DND-41 (cell line): ENCODE results near the gene GPHN.
A peak's percentile ranks its signal among the peaks of the same experiment; 100 is the strongest.

Experiments used
- ATAC-seq: fragments of 200-7000 bp; cut with Tn5 transposase; 3 replicates; pipeline ENCODE4 v1.9.1; 2021; ENCODE audit warnings: low read depth; ENCODE audit not compliant: insufficient read depth
- DNase-seq: peaks from one replicate; pipeline ENCODE4 v3.0.0-alpha.2; 2020
- H2AFZ ChIP-seq: 2 replicates; pipeline ENCODE4 v1.6.0; 2012; ENCODE audit warnings: low read depth, low read length
- H3K27ac ChIP-seq: 2 replicates; pipeline ENCODE4 v1.5.1; 2012; ENCODE audit warnings: low read length, inconsistent platforms
- H3K27me3 ChIP-seq: fragments of 200-600 bp; sonication (generic); 2 replicates; pipeline ENCODE4 v1.6.0; 2012; ENCODE audit warnings: low read length, mild to moderate bottlenecking, inconsistent platforms; ENCODE audit not compliant: insufficient read depth, poor library complexity
- H3K36me3 ChIP-seq: 2 replicates; pipeline ENCODE4 v1.5.1; 2012; ENCODE audit warnings: low read length, inconsistent platforms; ENCODE audit not compliant: insufficient read depth
- H3K4me1 ChIP-seq: 2 replicates; pipeline ENCODE4 v1.5.1; 2012; ENCODE audit warnings: mild to moderate bottlenecking, low read length; ENCODE audit not compliant: insufficient read depth
- H3K4me2 ChIP-seq: 2 replicates; pipeline ENCODE4 v1.6.0; 2012; ENCODE audit warnings: mild to moderate bottlenecking, moderate library complexity, low read length, inconsistent platforms; ENCODE audit not compliant: insufficient read depth
- H3K4me3 ChIP-seq, 2 experiments: fragments of 200-600 bp in 1 of 2; shearing (Covaris generic) in 1 of 2; 2 replicates each; pipeline ENCODE4 v1.5.1; 2012 to 2016; ENCODE audit warnings: inconsistent platforms in 2 of 2, low read length in 2 of 2, mild to moderate bottlenecking in 2 of 2, low read depth in 1 of 2, moderate library complexity in 1 of 2
- H3K79me2 ChIP-seq: 2 replicates; pipeline ENCODE4 v1.6.0; 2012; ENCODE audit warnings: low read length, inconsistent platforms; ENCODE audit not compliant: insufficient read depth
- H3K9ac ChIP-seq: 2 replicates; pipeline ENCODE4 v1.6.0; 2012; ENCODE audit warnings: low read depth, mild to moderate bottlenecking, inconsistent platforms, low read length, moderate library complexity
- H3K9me3 ChIP-seq: 2 replicates; pipeline ENCODE4 v1.5.1; 2012; ENCODE audit warnings: low read length, moderate library complexity, mild to moderate bottlenecking, inconsistent platforms; ENCODE audit not compliant: insufficient read depth, severe bottlenecking
- H4K20me1 ChIP-seq: 2 replicates; pipeline ENCODE4 v1.6.0; 2012; ENCODE audit warnings: low read length; ENCODE audit not compliant: insufficient read depth
- CTCF ChIP-seq: IDR thresholded peaks from 2 replicates; pipeline ENCODE4 v1.5.1; 2012; ENCODE audit warnings: borderline replicate concordance, low read length, moderate library complexity, mild to moderate bottlenecking; ENCODE audit not compliant: poor library complexity, severe bottlenecking; ENCODE audit errors: extremely low read depth
- EZH2 ChIP-seq: IDR thresholded peaks from 3 replicates; pipeline ENCODE4 v1.6.1; 2012; ENCODE audit warnings: borderline replicate concordance, low read depth, mild to moderate bottlenecking, moderate library complexity, low read length, inconsistent platforms; ENCODE audit not compliant: severe bottlenecking

Gene GPHN

GRCh38 chr14:66623838-66624237 lies 115.9 kb downstream of the GPHN start:
- TF ChIP-seq EZH2 (no peak), CTCF (no peak)
- no peak for ATAC-seq
- no peaks in the 10 kb centered on the region for H3K27me3 ChIP-seq
- H2AFZ ChIP-seq = no peak overlapping the region
- peaks cover 14% of the 10 kb centered on the region; the same call in 1 of the 2 replicates for H3K79me2 ChIP-seq
- H3K4me2 ChIP-seq = no peak overlapping the region
- H3K4me1 ChIP-seq = no peaks in the 10 kb centered on the region
- peaks cover 9% of the 10 kb centered on the region; the same call in 1 of the 2 replicates for H4K20me1 ChIP-seq
- no peak for DNase-seq
- no peak overlapping the region for H3K4me3 ChIP-seq
- peaks cover 6% of the 10 kb centered on the region for H3K9me3 ChIP-seq
- H3K36me3 ChIP-seq = no peaks in the 10 kb centered on the region
- no peak overlapping the region for H3K27ac ChIP-seq
- no peak overlapping the region for H3K9ac ChIP-seq

GRCh38 chr14:66624336-66624937 lies 116.5 kb downstream of the GPHN start:
- H3K4me3 ChIP-seq = no peak overlapping the region
- H2AFZ ChIP-seq = no peak overlapping the region
- peaks cover 6% of the 10 kb centered on the region for H3K9me3 ChIP-seq
- H3K27me3 ChIP-seq = no peaks in the 10 kb centered on the region
- peaks cover 9% of the 10 kb centered on the region; the same call in 1 of the 2 replicates for H4K20me1 ChIP-seq
- H3K27ac ChIP-seq = no peak overlapping the region
- peak; percentile 81 for ATAC-seq
- no peak overlapping the region for H3K4me2 ChIP-seq
- TF ChIP-seq EZH2 = no peak
- TF ChIP-seq CTCF = peak; percentile 63
- no peaks in the 10 kb centered on the region for H3K4me1 ChIP-seq
- peak; percentile 48 for DNase-seq
- no peaks in the 10 kb centered on the region for H3K36me3 ChIP-seq
- H3K9ac ChIP-seq = no peak overlapping the region
- H3K79me2 ChIP-seq = peaks cover 14% of the 10 kb centered on the region; the same call in 1 of the 2 replicates

- H3K79me2 ChIP-seq = peaks cover 14% of the 10 kb centered on the region; the same call in 1 of the 2 replicates
- H3K27ac ChIP-seq = no peak overlapping the region
- no peaks in the 10 kb centered on the region; the same call in 1 of the 2 replicates for H3K36me3 ChIP-seq
- no peak for DNase-seq
- no peak overlapping the region for H2AFZ ChIP-seq
- no peak overlapping the region for H3K4me3 ChIP-seq
- no peak for ATAC-seq
- TF ChIP-seq CTCF (no peak), EZH2 (no peak)
- H3K4me2 ChIP-seq = no peak overlapping the region
- no peaks in the 10 kb centered on the region for H3K4me1 ChIP-seq
- H3K9me3 ChIP-seq = no peaks in the 10 kb centered on the region
- peaks cover 9% of the 10 kb centered on the region; the same call in 1 of the 2 replicates for H4K20me1 ChIP-seq
- no peak overlapping the region for H3K9ac ChIP-seq
- no peaks in the 10 kb centered on the region for H3K27me3 ChIP-seq
These were observed 120.7 kb downstream of the GPHN start for GRCh38 chr14:66628636-66629035.
